ENCODE results near the gene DOK5. TPM values are rescaled to one million over a fixed set of nuclear protein-coding genes. Genes with fewer than 3 reads are reported as not detected.

DOK5 gene
- total RNA-seq, 1 donor from 2014 or later = 3.5 TPM

GRCh38 chr20:54566031-54566688 is 90.8 kb downstream of the DOK5 start:
- TF ChIP-seq CTCF (IDR thresholded peaks at IDR 0.05; ENCODE audit: insufficient read depth, low read length, poor library complexity, severe bottlenecking) = no peak
- DNase-seq (ENCODE audit: low read depth) = no peak

GRCh38 chr20:54570561-54570960 is 95.2 kb downstream of the DOK5 start:
- Histone ChIP-seq H3K27me3 (ENCODE audit: control insufficient read depth, insufficient read depth, low read length) (no peaks in the 10 kb centered on the region), H3K36me3 (ENCODE audit: control insufficient read depth, insufficient read depth, low read length) (no peaks in the 10 kb centered on the region), H3K4me3 (ENCODE audit: low read depth, low read length) (no peak overlapping the region)
- no peak for TF ChIP-seq CTCF (IDR thresholded peaks at IDR 0.05; ENCODE audit: insufficient read depth, low read length, poor library complexity, severe bottlenecking)
- DNase-seq (ENCODE audit: low read depth) = no peak

More at GRCh38 chr20:54566031-54566688, 90.8 kb downstream of the DOK5 start:
- Histone ChIP-seq H3K4me3 (ENCODE audit: low read depth, low read length) (no peak overlapping the region), H3K36me3 (ENCODE audit: control insufficient read depth, insufficient read depth, low read length) (no peaks in the 10 kb centered on the region), H3K27me3 (ENCODE audit: control insufficient read depth, insufficient read depth, low read length) (no peaks in the 10 kb centered on the region)

GRCh38 chr20:54572665-54573435 is 97.5 kb downstream of the DOK5 start:
- H3K36me3 ChIP-seq (ENCODE audit: control insufficient read depth, insufficient read depth, low read length) = no peaks in the 10 kb centered on the region
- H3K27me3 ChIP-seq (ENCODE audit: control insufficient read depth, insufficient read depth, low read length) = no peaks in the 10 kb centered on the region
- no peak for TF ChIP-seq CTCF (IDR thresholded peaks at IDR 0.05; ENCODE audit: insufficient read depth, low read length, poor library complexity, severe bottlenecking)
- no peak for DNase-seq (ENCODE audit: low read depth)
- H3K4me3 ChIP-seq (ENCODE audit: low read depth, low read length) = no peak overlapping the region

GRCh38 chr20:54573838-54574237 is 98.4 kb downstream of the DOK5 start:
- no peak for TF ChIP-seq CTCF (IDR thresholded peaks at IDR 0.05; ENCODE audit: insufficient read depth, low read length, poor library complexity, severe bottlenecking)
- no peak for DNase-seq (ENCODE audit: low read depth)
- Histone ChIP-seq H3K27me3 (ENCODE audit: control insufficient read depth, insufficient read depth, low read length) (no peaks in the 10 kb centered on the region), H3K4me3 (ENCODE audit: low read depth, low read length) (no peak overlapping the region), H3K36me3 (ENCODE audit: control insufficient read depth, insufficient read depth, low read length) (no peaks in the 10 kb centered on the region)

GRCh38 chr20:54576518-54576917 is 101.1 kb downstream of the DOK5 start:
- TF ChIP-seq CTCF (IDR thresholded peaks at IDR 0.05; ENCODE audit: insufficient read depth, low read length, poor library complexity, severe bottlenecking) = no peak
- Histone ChIP-seq H3K27me3 (ENCODE audit: control insufficient read depth, insufficient read depth, low read length) (no peaks in the 10 kb centered on the region), H3K4me3 (ENCODE audit: low read depth, low read length) (no peak overlapping the region), H3K36me3 (ENCODE audit: control insufficient read depth, insufficient read depth, low read length) (no peaks in the 10 kb centered on the region)
- no peak for DNase-seq (ENCODE audit: low read depth)
